ENCODE measurements around the gene ABRACL.
A peak's percentile ranks its signal among the peaks of the same experiment; 100 is the strongest.

The ABRACL gene, protein sequence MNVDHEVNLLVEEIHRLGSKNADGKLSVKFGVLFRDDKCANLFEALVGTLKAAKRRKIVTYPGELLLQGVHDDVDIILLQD

DNA sequence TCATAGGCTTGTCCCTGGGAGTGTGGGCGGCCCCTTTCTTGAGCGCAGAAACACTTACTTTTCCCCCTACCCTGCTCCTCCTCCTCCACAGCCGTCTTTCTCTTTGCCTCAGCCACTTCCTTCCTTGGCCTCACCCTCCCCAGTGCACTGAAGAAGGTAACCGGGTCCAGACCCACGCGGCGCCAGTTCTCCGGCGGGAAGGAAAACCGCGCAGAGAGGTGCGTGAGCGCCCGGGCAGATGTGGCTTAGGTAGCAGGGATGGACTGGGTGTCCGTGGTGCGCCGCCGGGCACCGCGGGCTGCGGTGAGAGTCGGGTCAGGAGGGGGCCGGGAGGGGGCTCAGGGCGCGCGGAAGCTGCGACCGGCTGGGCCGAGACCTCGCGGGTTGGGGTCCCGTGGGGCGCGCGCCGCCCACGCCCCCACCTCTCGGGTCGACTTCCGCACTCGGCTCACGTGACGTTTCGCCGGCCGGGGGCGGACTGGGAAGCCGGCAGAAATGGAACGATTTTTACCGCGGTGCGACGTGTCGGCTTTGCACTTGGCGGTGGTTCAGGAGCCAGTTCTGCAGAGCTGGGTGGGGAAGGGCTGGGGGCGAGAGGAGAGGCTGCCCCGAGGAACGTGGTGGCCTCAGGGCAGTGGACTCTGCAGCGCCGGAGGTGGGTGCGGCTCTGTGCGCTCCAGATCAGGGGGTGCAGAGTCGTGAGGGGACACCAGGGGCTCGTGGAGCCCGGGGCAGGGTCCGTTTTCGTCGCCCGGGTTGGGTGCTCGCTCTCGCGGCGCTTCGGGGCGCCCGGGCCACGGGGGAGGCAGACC, at the start of gene ABRACL:
Gene ABRACL (plus strand): TSS at position 88 of the 812 bp plus-strand sequence. CDS start 5,416 bp downstream, outside the sequence.
- H3K4me3 ChIP-seq (replicated peaks; ENCODE audit: low read depth, low read length), result peak within 1 kb of the TSS; percentile 81
- no peak for DNase-seq (ENCODE audit: extremely low read depth, low read depth)
- TF ChIP-seq, protein P1, sequence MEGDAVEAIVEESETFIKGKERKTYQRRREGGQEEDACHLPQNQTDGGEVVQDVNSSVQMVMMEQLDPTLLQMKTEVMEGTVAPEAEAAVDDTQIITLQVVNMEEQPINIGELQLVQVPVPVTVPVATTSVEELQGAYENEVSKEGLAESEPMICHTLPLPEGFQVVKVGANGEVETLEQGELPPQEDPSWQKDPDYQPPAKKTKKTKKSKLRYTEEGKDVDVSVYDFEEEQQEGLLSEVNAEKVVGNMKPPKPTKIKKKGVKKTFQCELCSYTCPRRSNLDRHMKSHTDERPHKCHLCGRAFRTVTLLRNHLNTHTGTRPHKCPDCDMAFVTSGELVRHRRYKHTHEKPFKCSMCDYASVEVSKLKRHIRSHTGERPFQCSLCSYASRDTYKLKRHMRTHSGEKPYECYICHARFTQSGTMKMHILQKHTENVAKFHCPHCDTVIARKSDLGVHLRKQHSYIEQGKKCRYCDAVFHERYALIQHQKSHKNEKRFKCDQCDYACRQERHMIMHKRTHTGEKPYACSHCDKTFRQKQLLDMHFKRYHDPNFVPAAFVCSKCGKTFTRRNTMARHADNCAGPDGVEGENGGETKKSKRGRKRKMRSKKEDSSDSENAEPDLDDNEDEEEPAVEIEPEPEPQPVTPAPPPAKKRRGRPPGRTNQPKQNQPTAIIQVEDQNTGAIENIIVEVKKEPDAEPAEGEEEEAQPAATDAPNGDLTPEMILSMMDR (IDR thresholded peaks at IDR 0.05; ENCODE audit: low read depth, low read length, missing control alignments), result no peak

DNA sequence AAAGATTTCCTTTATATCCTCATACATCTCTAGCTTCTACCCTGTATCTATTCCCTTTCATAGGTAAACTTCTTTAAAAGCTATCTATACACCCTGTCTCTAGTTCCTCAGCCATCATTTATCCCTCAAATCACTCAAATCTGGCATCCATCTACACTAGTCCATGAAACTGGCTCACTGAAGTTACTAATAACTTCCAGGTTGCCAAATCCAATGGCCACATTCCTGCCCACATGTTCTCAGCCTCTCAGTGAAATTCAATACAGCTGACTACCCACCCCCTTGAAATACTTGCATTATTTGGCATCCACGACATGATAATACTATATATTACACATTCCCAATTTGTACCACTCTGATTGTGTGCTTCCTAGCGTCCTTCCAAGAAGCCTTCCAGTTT, 49.2 kb upstream of the ABRACL start:
- TF ChIP-seq, protein P1 (IDR thresholded peaks at IDR 0.05; ENCODE audit: low read depth, low read length, missing control alignments), result no peak
- DNase-seq (ENCODE audit: extremely low read depth, low read depth), result no peak
- H3K4me3 ChIP-seq (replicated peaks; ENCODE audit: low read depth, low read length), result no peak overlapping the region

DNA sequence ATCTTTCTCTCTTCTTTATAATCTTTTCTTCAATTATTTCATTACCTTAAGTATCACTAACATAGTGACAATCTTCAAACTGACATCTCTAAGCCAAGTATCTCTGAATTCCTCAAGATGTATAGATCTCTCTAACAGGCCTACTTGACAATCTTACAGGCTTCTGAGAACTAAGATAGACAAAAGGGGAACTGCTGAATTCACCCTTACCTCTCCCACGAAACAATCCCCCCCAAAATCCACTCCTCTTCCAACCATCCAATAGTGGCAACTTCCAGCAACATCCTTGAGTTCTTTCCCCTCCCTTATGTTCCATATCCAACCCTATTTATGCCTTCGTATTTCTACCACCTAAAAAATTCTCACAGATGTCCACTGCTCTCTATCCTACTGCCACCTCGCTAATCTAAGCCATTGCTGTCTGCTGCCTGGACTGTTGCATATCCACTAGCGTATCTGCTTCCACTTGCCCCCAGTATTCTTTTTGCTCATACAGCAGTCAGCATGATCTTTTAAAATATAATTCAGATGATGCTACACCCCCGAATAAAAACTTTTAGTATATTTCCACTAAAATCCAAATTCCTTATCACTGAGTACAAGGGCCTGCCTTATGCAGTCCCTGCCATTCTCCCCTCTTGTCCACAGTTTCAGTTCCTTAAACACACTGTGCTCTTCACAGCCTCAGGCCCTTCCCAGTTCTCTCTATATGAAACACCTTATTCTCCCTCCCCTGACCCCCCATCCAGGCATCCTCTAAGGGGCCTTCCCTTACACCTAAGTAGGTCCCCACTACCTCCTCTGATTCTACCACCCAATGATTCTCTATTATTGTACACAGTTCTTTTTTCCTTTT, 48.5 kb upstream of the ABRACL start:
- DNase-seq (ENCODE audit: extremely low read depth, low read depth), result no peak
- no peak overlapping the region for H3K4me3 ChIP-seq (replicated peaks; ENCODE audit: low read depth, low read length)
- TF ChIP-seq, protein P1 (IDR thresholded peaks at IDR 0.05; ENCODE audit: low read depth, low read length, missing control alignments), result no peak

DNA sequence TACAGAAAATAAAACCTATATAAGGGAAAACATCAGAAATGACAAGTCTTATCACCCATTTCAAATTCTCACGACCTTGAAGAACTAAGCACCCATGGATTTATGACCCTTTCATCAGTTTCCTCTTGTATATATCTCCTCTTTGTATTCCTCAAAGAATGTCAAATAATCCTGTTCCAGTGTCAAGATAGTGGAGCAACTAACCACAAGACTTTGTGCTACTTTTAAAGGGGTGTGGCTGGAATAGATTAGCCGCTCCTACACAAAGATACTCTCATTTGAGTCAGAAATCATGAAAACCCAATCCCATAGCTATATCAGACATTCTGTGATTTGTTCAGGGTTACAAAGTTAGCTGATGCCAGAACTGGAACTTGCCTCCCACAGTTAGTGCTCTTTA, 47.1 kb upstream of the ABRACL start:
- DNase-seq (ENCODE audit: extremely low read depth, low read depth), result no peak

DNA sequence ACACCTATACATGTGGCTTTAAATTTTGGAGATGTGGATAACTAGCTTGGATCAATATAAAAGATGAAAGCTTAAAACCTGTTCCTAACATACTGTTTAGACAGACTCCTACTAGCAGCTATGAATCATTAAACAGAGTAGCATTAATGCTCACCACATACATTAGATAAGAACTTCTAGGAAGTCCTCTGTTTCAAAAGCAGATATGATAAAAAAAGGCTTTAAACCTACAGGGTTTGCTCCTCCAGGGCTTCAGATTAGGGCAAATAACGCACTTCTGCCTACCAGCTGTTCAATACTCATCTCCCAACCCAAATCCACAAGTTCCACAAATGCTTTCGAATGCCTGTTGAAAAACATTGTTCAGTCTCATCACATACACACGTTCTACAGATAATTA, 42.0 kb upstream of the ABRACL start:
- TF ChIP-seq, protein P1 (IDR thresholded peaks at IDR 0.05; ENCODE audit: low read depth, low read length, missing control alignments), result no peak
- no peak for DNase-seq (ENCODE audit: extremely low read depth, low read depth)
- peak overlapping the region; percentile 83 for H3K4me3 ChIP-seq (replicated peaks; ENCODE audit: low read depth, low read length)

More for the DNA sequence above, 47.1 kb upstream of the ABRACL start:
- no peak overlapping the region for H3K4me3 ChIP-seq (replicated peaks; ENCODE audit: low read depth, low read length)
- TF ChIP-seq, protein P1 (IDR thresholded peaks at IDR 0.05; ENCODE audit: low read depth, low read length, missing control alignments), result no peak

DNA sequence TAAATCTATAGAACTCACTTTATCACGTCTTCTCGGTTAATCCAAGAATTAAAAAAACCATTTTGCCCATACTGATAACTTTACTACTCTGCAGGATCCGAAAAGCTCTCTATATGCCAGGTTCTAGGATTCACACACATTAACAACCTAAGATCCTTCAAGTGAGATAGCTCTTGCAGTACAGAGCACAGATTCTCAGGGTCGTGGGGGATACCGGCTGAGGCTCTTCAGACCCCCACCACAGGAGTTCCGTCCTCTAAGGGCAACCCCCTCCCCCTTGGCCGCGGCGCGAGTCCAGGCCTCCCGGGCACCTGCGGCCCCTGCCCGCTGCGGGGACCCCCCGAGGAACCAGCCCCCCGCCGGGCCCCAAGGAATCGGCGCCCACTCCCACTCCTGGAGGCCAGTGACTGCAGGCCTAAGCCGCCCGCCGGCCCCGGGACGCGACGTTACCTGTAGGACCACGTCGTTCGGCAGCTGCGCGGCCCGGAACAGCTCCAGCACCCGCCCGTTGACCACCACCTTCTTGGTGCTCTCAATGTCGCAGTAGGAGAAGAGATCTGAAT, 41.4 kb upstream of the ABRACL start:
- DNase-seq (ENCODE audit: extremely low read depth, low read depth), result no peak
- TF ChIP-seq, protein P1 (IDR thresholded peaks at IDR 0.05; ENCODE audit: low read depth, low read length, missing control alignments), result no peak
- H3K4me3 ChIP-seq (replicated peaks; ENCODE audit: low read depth, low read length), result peak overlapping the region; percentile 83
